Endothelial cell of umbilical vein (primary cell): Measurements from ENCODE around the gene SRP68. TPM values are rescaled to one million over a fixed set of nuclear protein-coding genes. Genes with fewer than 3 reads are reported as not detected.

Source experiments
- BruUV-seq: library from RNA; stranded (reverse); fragments of 400-500 nt; replicated peaks from 2 replicates; lab custom pipeline; 2021; lab: Mats Ljungman, UMichigan
- CTCF ChIA-PET: fragments of 300-600, 350-600 bp; sonication (Branson Sonifier 250); formaldehyde crosslinking; loops from one replicate; lab custom pipeline; 2021; ENCODE audit warnings: antibody characterized with exemption, inconsistent platforms; lab: Charles Lee
- POLR2A ChIA-PET: fragments of 300-600, 350-600 bp; sonication (Branson Sonifier 250); formaldehyde crosslinking; loops from one replicate; lab custom pipeline; 2021; ENCODE audit warnings: antibody characterized with exemption, inconsistent platforms; lab: Charles Lee
- DNase-seq: peaks from one replicate; pipeline ENCODE4 v3.0.0-alpha.2; 2011; ENCODE audit warnings: low read depth, low spot score
- FAIRE-seq: peaks from 2 replicates; lab custom pipeline; 2011; peaks lifted over from hg19 to GRCh38; lab: Jason Lieb, UNC
- H2AFZ ChIP-seq: 2 replicates; pipeline ENCODE4 v1.6.0; 2012; ENCODE audit warnings: low read depth, low read length, control low read depth, inconsistent platforms
- H3K27ac ChIP-seq: 2 replicates; pipeline ENCODE4 v1.5.1; 2011; ENCODE audit warnings: low read depth, mild to moderate bottlenecking, control low read depth, low read length, moderate library complexity; ENCODE audit not compliant: insufficient read depth
- H3K27me3 ChIP-seq, 2 experiments: 2 replicates each; pipeline versions ENCODE4 v1.6.0 to v1.6.1; 2011; ENCODE audit warnings: low read length in 2 of 2, mixed read lengths in 1 of 2; ENCODE audit not compliant: control insufficient read depth in 2 of 2, insufficient read depth in 2 of 2
- H3K36me3 ChIP-seq, 2 experiments: 2 replicates in 1 of 2; 3 replicates in 1 of 2; pipeline ENCODE4 v1.5.1; 2011; ENCODE audit warnings: low read length in 2 of 2, mild to moderate bottlenecking in 1 of 2, moderate library complexity in 1 of 2; ENCODE audit not compliant: control insufficient read depth in 2 of 2, insufficient read depth in 2 of 2; ENCODE audit errors: extremely low read depth in 1 of 2
- H3K4me1 ChIP-seq: 3 replicates; pipeline ENCODE4 v1.5.1; 2011; ENCODE audit warnings: mild to moderate bottlenecking, low read length; ENCODE audit not compliant: control insufficient read depth, insufficient read depth; ENCODE audit errors: extremely low read depth
- H3K4me2 ChIP-seq: 2 replicates; pipeline ENCODE4 v1.6.1; 2011; ENCODE audit warnings: low read length, control low read depth, mixed read lengths; ENCODE audit not compliant: insufficient read depth
- H3K4me3 ChIP-seq, 3 experiments: fragments of 200-600 bp in 1 of 3; sonication (generic), shearing (Covaris generic) in 1 of 3; replicated peaks in 1 of 3; 2 replicates each; pipeline ENCODE4 v1.5.1; 2011 to 2016; ENCODE audit warnings: control low read depth in 3 of 3, low read length in 3 of 3, mild to moderate bottlenecking in 2 of 3, inconsistent platforms in 1 of 3, low read depth in 1 of 3, moderate library complexity in 1 of 3; ENCODE audit not compliant: insufficient read depth in 1 of 3
- H3K79me2 ChIP-seq: 2 replicates; pipeline ENCODE4 v1.6.0; 2012; ENCODE audit warnings: low read length, inconsistent platforms; ENCODE audit not compliant: control insufficient read depth, insufficient read depth
- H3K9ac ChIP-seq: replicated peaks from 2 replicates; pipeline ENCODE3; 2011; ENCODE audit warnings: low read length, control low read depth; ENCODE audit not compliant: insufficient read depth; ENCODE audit errors: extremely low read depth
- H3K9me1 ChIP-seq: replicated peaks from 3 replicates; pipeline ENCODE4 v1.6.0; 2011; ENCODE audit warnings: mild to moderate bottlenecking, low read length; ENCODE audit not compliant: control insufficient read depth, insufficient read depth; ENCODE audit errors: extremely low read depth
- H3K9me3 ChIP-seq: replicated peaks from 2 replicates; pipeline ENCODE4 v1.5.1; 2012; ENCODE audit warnings: low read length, inconsistent platforms; ENCODE audit not compliant: control insufficient read depth, insufficient read depth
- H4K20me1 ChIP-seq: replicated peaks from 2 replicates; pipeline ENCODE3; 2011; ENCODE audit warnings: mild to moderate bottlenecking, low read length; ENCODE audit not compliant: control insufficient read depth, insufficient read depth; ENCODE audit errors: extremely low read depth
- CTCF ChIP-seq, 2 donors: IDR thresholded peaks; 1 replicate in 1 of 2; 2 replicates in 1 of 2; pipeline ENCODE4 v1.5.1; 2011; ENCODE audit warnings: low read length in 2 of 2, mild to moderate bottlenecking in 2 of 2, moderate library complexity in 2 of 2, control low read depth in 1 of 2, inconsistent platforms in 1 of 2, low read depth in 1 of 2; ENCODE audit not compliant: insufficient read depth in 1 of 2; ENCODE audit errors: extremely low read depth in 1 of 2
- EZH2 ChIP-seq: IDR thresholded peaks from 2 replicates; pipeline ENCODE4 v1.6.1; 2012; ENCODE audit warnings: borderline replicate concordance, low read depth, mild to moderate bottlenecking, moderate library complexity, low read length, inconsistent platforms; ENCODE audit not compliant: severe bottlenecking
- FOS ChIP-seq: IDR thresholded peaks from 2 replicates; pipeline ENCODE4 v1.6.1; 2011; ENCODE audit warnings: mild to moderate bottlenecking, low read length, moderate library complexity, borderline replicate concordance; ENCODE audit not compliant: insufficient read depth
- GATA2 ChIP-seq: IDR thresholded peaks from 2 replicates; pipeline ENCODE4 v1.7.0; 2011; ENCODE audit warnings: low read depth, mild to moderate bottlenecking, moderate library complexity, mixed read lengths, low read length; ENCODE audit not compliant: insufficient read length, insufficient read depth
- JUN ChIP-seq: IDR thresholded peaks from 2 replicates; pipeline ENCODE4 v1.6.1; 2011; ENCODE audit warnings: borderline replicate concordance, low read depth; ENCODE audit not compliant: insufficient read length, insufficient read depth
- MAX ChIP-seq: IDR thresholded peaks from 2 replicates; pipeline ENCODE4 v1.6.1; 2011; ENCODE audit not compliant: insufficient read depth, insufficient read length
- MYC ChIP-seq: IDR thresholded peaks from one replicate; pipeline ENCODE4 v1.6.1; 2011; ENCODE audit warnings: mild to moderate bottlenecking, low read depth, low read length
- POLR2A ChIP-seq: IDR thresholded peaks from 2 replicates; pipeline ENCODE4 v1.6.1; 2012; ENCODE audit warnings: low read depth, mild to moderate bottlenecking, control low read depth, low read length
- POLR2AphosphoS5 ChIP-seq: IDR thresholded peaks from 2 replicates; pipeline ENCODE4 v1.6.1; 2012; ENCODE audit warnings: low read depth, mild to moderate bottlenecking, control low read depth, low read length, moderate library complexity; ENCODE audit not compliant: insufficient read depth
- dilution Hi-C: fragments of 300-500 bp; cut with MboI; formaldehyde crosslinking; loops from one replicate; pipeline ENCODE4 v1.15.0; 2019; ENCODE audit warnings: low sequenced_read_pairs; ENCODE audit not compliant: extremely low pct_ligation_motif_present
- intact Hi-C: fragments of 100-400 bp; cut with micrococcal nuclease; formaldehyde crosslinking; loops from one replicate; pipeline ENCODE4 v1.10.0; 2022
- polyA plus RNA-seq, 4 experiments: library from polyadenylated mRNA; depleted of rRNA in 3 of 4; stranded (reverse) in 3 of 4; unstranded in 1 of 4; fragments of >200 nt; gene quantifications; 2 replicates each; pipeline versions ENCODE4 v1.2.1 to v1.2.3, GENCODE V29; 2011 to 2012; ENCODE audit warnings: missing spikeins in 1 of 4
- total RNA-seq: library from RNA; stranded (reverse); gene quantifications from 2 replicates; pipeline ENCODE4 v1.2.3, GENCODE V29; 2021

SRP68 gene
- total and polyA plus RNA-seq, 2 donors (not counting 3 experiments of a cell fraction or from before 2014, with no cell fraction given): 64.6 to 81.7 TPM

DNA sequence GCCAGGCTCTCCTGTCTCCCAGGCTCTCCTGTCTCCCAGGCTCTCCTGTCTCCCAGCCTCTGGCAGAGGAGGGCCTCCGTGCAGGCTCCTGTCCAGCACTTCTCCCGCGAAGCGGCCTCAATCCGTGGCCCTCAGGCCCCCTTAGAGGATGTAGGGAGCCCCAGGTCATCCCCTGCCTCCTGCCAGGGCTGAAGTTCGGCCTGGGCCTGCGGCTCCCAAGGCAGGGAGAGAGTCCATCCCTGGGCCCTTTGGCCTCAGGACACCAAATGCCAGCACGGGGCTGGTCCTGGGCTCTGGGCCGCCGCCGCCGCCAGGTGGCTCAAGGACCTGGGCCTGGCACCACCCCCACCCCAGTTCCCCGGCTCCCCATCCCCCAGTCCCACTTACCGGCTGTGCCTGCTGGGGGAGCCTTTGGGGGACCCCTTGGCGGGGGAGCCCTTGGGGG is 45.6 kb downstream of the SRP68 start:
- no TSS peak for BruUV-seq
- POLR2A ChIA-PET: no interaction called here

More for the DNA sequence above, 45.6 kb downstream of the SRP68 start:
- Histone ChIP-seq H3K4me1 (peaks cover 7% of the 10 kb centered on the region), H3K9me3 (no peaks in the 10 kb centered on the region), H3K9me1 (no peaks in the 10 kb centered on the region), H4K20me1 (no peaks in the 10 kb centered on the region), H3K79me2 (no peaks in the 10 kb centered on the region), H3K27ac (no peak overlapping the region), H3K36me3 (no peaks in the 10 kb centered on the region), H3K27me3 (no peaks in the 10 kb centered on the region), H3K4me2 (no peak overlapping the region), H3K4me3 (no peak overlapping the region), H3K9ac (no peak overlapping the region), H2AFZ (no peak overlapping the region)
- CTCF ChIA-PET: interaction anchor here (1.1 kb wide), 1 partner anchor 17 kb away, joined by 3 read pairs; no protein-coding TSS in a partner anchor
- no peak for TF ChIP-seq POLR2A
- no peak for TF ChIP-seq POLR2AphosphoS5
- no peak for TF ChIP-seq MYC
- TF ChIP-seq EZH2: no peak
- no peak for TF ChIP-seq JUN
- no peak for TF ChIP-seq MAX
- no peak for TF ChIP-seq CTCF (IDR thresholded peaks at IDR 0.05; ENCODE audit: extremely low read depth in 1 of 2, insufficient read depth in 1 of 2, low read depth in 1 of 2, low read length in 2 of 2)
- TF ChIP-seq GATA2: no peak
- TF ChIP-seq FOS: no peak
- intact Hi-C loops (loop anchor here (5.0 kb wide), 1 partner anchor 46 kb away; the partner anchor contains the start of genes GALR2 and SRP68), dilution Hi-C loops (no loop called here)
- no peak for DNase-seq
- no peak for FAIRE-seq
